Body of pancreas (tissue), 4 donors: Measurements from ENCODE around the gene BTG2. TPM values are rescaled to one million over a fixed set of nuclear protein-coding genes. Genes with fewer than 3 reads are reported as not detected.

Experiments used
- ATAC-seq: fragments of 150-250 bp; one replicate; pipeline ENCODE4 v1.9.1; 2016
- DNase-seq, 4 donors: peaks; one replicate each; pipeline ENCODE4 v3.0.0-alpha.2; 2019
- H3K27ac ChIP-seq, 4 donors: fragments of 200-600 bp; sonication (generic); 1 replicate in 3 of 4; 2 replicates in 1 of 4; pipeline versions ENCODE4 v1.5.1 to v1.6.1; 2016 to 2019; ENCODE audit warnings: mild to moderate bottlenecking in 1 of 4, mixed read lengths in 1 of 4, moderate library complexity in 1 of 4
- H3K27me3 ChIP-seq, 2 donors: fragments of 200-600 bp; sonication (generic); one replicate each; pipeline ENCODE4 v1.6.0; 2016; ENCODE audit warnings: mild to moderate bottlenecking in 1 of 2
- H3K36me3 ChIP-seq, 2 donors: fragments of 200-600 bp; sonication (generic); replicated peaks in 1 of 2; 2 replicates each; pipeline ENCODE4 v1.5.1; 2016; ENCODE audit warnings: low read depth in 2 of 2; ENCODE audit not compliant: insufficient read depth in 1 of 2
- H3K4me1 ChIP-seq: fragments of 200-600 bp; sonication (generic); one replicate; pipeline ENCODE4 v1.6.0; 2016
- H3K4me3 ChIP-seq, 2 donors: fragments of 200-600 bp; sonication (generic); 1 replicate in 1 of 2; 2 replicates in 1 of 2; pipeline ENCODE4 v1.5.1; 2016 to 2019
- H3K9me3 ChIP-seq, 3 donors: fragments of 200-600 bp; sonication (generic); 1 replicate in 2 of 3; 2 replicates in 1 of 3; pipeline ENCODE4 v1.5.1; 2016
- POLR2A ChIP-seq, 3 donors: fragments of 450-650 bp; IDR thresholded peaks; one replicate each; pipeline ENCODE4 v1.6.1; 2016; ENCODE audit warnings: antibody characterized with exemption in 3 of 3, mild to moderate bottlenecking in 2 of 3
- WGBS, 2 donors: methylation state at CpG; one replicate each; pipeline ENCODE4 v1.1.5; 2017; 5-methylcytosine and 5-hydroxymethylcytosine counted together
- intact Hi-C: fragments of 100-400 bp; cut with DNase I; formaldehyde crosslinking; loops from one replicate; pipeline ENCODE4 v1.15.1; 2023
- total RNA-seq, 2 donors: library from RNA; depleted of rRNA; stranded (reverse); fragments of >200 nt; gene quantifications; one replicate each; pipeline ENCODE4 v1.1.0, GENCODE V29; 2016
- TF ChIP-seq, protein P1 (sequence below), 7 experiments: fragments of 450-650 bp in 4 of 7; fragments of 200-600 bp in 3 of 7; sonication (generic) in 3 of 7; IDR thresholded peaks; one replicate each; pipeline ENCODE4 v1.5.1; 2016 to 2019; ENCODE audit warnings: antibody characterized with exemption in 7 of 7

Gene BTG2
- total RNA-seq, 2 donors from 2014 or later = 122 to 160 TPM

DNA sequence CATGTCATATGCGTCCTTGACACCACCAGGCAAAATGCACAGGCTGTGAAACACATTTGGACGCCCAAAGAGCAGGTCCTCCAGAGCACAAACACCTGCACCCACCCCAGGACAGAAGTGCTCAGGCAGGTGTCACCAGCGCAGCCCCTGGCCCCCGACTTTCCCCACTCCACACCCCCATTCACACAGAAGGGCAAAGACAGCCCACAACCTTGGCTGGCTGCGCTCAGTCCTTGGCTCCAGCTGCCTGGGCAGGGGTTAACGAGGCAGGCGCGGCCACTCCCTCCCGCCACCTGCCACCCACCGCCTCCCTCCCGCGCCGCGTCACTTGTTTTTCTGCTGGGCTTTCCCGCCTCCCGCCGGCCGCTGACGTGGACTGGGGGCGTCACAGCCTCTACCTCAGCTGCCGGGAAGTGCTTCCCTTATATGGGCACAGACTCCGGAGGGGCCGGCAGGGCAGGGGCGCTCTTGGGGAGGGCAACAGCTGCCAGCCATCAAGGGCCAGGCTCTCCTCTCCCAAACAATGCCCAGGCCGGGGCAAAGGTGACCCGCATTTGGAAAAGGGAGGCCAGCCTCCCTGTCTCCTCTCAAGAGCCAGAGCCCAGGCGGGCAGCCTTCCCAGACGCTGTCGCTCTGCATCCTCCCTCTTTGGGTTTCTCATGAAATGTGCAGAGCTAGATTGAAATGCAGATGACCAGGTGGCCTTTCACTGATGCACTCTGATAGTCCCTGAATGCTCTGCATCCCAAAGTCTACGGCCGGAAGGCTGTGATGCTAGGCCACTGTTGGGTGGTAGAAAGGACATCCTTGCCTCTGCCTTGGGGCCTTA lies 14.8 kb upstream of the BTG2 start:
- no peak overlapping the region for H3K4me3 ChIP-seq

DNA sequence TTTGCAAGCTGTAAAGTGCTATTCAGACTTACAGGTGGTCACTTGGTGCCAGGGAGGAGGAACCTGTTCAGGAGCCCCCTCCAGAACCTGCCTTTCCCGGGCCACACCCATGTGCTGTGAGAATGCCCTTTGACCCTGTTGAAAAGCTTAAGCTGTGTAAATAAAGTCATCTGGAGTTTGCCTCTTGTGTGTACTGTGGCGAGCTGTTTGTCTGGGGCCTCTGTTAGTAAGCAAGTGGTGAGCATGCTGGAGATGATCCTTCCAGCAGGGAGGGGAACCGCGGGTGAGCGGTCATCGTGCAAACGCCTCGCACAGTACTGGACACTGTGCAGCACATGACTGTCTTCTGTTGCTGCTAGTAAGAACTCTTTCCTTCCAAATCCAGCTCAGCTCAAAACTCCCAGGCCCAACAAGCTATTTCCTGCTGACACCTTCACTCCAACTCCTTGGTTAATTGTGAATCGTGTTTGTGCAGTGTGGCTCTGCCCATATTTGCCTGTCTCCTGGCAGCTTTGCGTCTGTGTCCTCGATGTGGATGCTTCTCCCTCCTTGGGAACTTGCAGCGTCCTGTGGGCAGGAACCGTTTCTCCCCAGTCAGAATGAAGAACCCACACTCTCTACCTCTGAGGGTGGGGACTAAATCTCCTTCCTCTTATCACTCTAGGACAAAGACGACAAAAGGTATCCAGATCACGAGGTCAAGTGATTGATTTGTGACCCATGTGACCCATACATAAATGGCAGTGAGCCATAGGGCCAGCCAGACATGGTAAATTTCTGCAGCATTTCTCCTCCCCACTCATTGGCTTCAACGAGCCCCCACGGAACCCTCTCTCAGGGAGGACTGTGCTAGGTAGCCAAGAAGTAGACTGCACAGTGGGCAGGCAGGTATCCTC lies 13.9 kb upstream of the BTG2 start:
- Histone ChIP-seq H3K4me1 (peaks cover 56% of the 10 kb centered on the region), H3K27ac (peak overlapping the region; percentile 96 to 98 (median 97)), H3K9me3 (no peaks in the 10 kb centered on the region), H3K36me3 (no peaks in the 10 kb centered on the region), H3K4me3 (no peak overlapping the region), H3K27me3 (no peaks in the 10 kb centered on the region)
- DNase-seq = peak in 3 of 4 donors; percentile 64 to 67 (median 65)
- intact Hi-C loops = no loop called here
- WGBS, 2 donors = 44 to 48% methylated on average over 16 to 17 of the region's 17 CpGs
- no peak for TF ChIP-seq POLR2A (IDR thresholded peaks at IDR 0.05)
- TF ChIP-seq, protein P1, sequence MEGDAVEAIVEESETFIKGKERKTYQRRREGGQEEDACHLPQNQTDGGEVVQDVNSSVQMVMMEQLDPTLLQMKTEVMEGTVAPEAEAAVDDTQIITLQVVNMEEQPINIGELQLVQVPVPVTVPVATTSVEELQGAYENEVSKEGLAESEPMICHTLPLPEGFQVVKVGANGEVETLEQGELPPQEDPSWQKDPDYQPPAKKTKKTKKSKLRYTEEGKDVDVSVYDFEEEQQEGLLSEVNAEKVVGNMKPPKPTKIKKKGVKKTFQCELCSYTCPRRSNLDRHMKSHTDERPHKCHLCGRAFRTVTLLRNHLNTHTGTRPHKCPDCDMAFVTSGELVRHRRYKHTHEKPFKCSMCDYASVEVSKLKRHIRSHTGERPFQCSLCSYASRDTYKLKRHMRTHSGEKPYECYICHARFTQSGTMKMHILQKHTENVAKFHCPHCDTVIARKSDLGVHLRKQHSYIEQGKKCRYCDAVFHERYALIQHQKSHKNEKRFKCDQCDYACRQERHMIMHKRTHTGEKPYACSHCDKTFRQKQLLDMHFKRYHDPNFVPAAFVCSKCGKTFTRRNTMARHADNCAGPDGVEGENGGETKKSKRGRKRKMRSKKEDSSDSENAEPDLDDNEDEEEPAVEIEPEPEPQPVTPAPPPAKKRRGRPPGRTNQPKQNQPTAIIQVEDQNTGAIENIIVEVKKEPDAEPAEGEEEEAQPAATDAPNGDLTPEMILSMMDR (IDR thresholded peaks at IDR 0.05) = no peak
- ATAC-seq = peak; percentile 25

More for the DNA sequence above, 14.8 kb upstream of the BTG2 start:
- 8% methylated on average over 22 to 31 of the region's 31 CpGs for WGBS, 2 donors
- peak; percentile 86 to 97 (median 94) for TF ChIP-seq POLR2A (IDR thresholded peaks at IDR 0.05)
- TF ChIP-seq, protein P1 (IDR thresholded peaks at IDR 0.05) = no peak
- Histone ChIP-seq H3K36me3 (no peaks in the 10 kb centered on the region), H3K27ac (peak overlapping the region; percentile 96 to 98 (median 97)), H3K9me3 (no peaks in the 10 kb centered on the region), H3K4me1 (peaks cover 65% of the 10 kb centered on the region), H3K27me3 (no peaks in the 10 kb centered on the region)
- ATAC-seq = peak; percentile 86
- DNase-seq = peak; percentile 98 to 99 (median 98)
- intact Hi-C loops = no loop called here

DNA sequence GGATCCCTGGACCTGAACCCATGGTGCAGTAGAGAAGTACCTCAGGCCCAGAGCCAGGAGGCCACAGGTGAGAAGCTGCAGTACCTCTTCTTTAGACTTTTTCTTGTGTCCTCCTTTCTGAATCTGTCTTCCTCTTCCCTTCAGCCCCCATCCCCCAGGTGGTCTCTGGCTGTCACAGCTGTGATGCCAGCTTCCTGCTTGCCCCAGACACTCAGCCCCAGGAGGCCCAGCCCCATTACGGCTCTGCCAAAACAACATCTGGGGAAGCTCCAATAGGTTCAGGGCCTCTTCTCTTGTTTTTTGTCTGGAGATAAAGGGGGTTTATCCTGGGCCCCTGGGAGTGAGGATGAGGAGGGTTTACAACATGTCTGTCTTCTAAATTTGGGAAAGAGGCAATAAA lies 9.5 kb upstream of the BTG2 start:
- H3K27ac ChIP-seq = no peak overlapping the region
- ATAC-seq = no peak
- intact Hi-C loops = no loop called here
- H3K4me3 ChIP-seq = no peak overlapping the region
- TF ChIP-seq POLR2A (IDR thresholded peaks at IDR 0.05) = no peak
- TF ChIP-seq, protein P1 (IDR thresholded peaks at IDR 0.05) = no peak
- no peaks in the 10 kb centered on the region for H3K9me3 ChIP-seq
- peaks cover 12% of the 10 kb centered on the region for H3K4me1 ChIP-seq
- H3K27me3 ChIP-seq = no peaks in the 10 kb centered on the region
- DNase-seq = no peak
- H3K36me3 ChIP-seq = no peaks in the 10 kb centered on the region
- 82 to 100% methylated on average over 1 of the region's 1 CpG for WGBS, 2 donors

DNA sequence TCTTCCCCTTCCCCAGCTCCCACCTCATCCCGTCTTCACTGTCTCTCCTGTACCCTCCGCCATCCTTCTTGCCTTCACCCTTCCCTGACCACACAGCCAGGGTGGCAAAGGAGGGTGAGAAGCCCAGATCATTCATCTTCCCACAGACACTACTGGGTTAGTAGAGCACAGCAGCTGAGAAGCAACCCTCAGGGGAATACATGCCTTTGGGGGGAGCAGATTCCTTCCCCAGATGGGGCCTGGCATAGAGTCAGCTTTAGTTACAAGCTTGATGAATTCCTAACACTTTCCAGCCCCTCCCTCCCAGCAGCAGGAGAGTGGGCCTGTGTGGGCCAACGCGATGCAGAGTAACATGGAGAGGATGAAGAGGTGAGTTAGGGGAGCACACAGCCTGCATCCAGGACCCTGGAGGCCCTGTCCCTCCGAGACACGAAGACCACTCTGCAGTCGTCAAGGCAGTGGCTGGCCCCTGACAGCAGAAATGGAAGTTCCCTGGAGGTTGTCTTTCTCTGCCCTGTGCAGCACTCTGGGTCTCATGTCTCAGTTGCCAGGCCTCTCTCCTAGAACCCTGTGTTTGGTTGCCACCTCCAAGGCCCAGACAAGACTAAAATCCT lies 8.8 kb upstream of the BTG2 start:
- 85 to 95% methylated on average over 6 to 7 of the region's 7 CpGs for WGBS, 2 donors
- no peak for ATAC-seq

More for the DNA sequence above, 8.8 kb upstream of the BTG2 start:
- intact Hi-C loops = no loop called here
- H3K9me3 ChIP-seq = no peaks in the 10 kb centered on the region
- H3K27ac ChIP-seq = no peak overlapping the region
- no peaks in the 10 kb centered on the region for H3K36me3 ChIP-seq
- no peaks in the 10 kb centered on the region for H3K27me3 ChIP-seq
- H3K4me3 ChIP-seq = no peak overlapping the region
- no peak for TF ChIP-seq POLR2A (IDR thresholded peaks at IDR 0.05)
- TF ChIP-seq, protein P1 (IDR thresholded peaks at IDR 0.05) = no peak
- DNase-seq = no peak
- H3K4me1 ChIP-seq = peaks cover 5% of the 10 kb centered on the region
